Stimulated activated CD8-positive, alpha-beta memory T cell treated with anti-CD3 and anti-CD28 coated beads, Interleukin-12 subunit alpha, Interleukin-12 subunit beta, amount 100 ng/mL, for 24 hours (primary cell): ENCODE results near the gene PAPOLA.
"Not testable (repeated sequence)": the region's sequence is repeated elsewhere in the genome, so short reads cannot be mapped to it uniquely, and the experiment has no call there.

ENCODE experiments used
- DNase-seq: peaks from one replicate; pipeline ENCODE4 v3.0.0-alpha.2; 2020; ENCODE audit errors: extremely low read depth

The PAPOLA gene

GRCh38 chr14:96502621-96503305 is 581 bp downstream of the PAPOLA start:
- DNase-seq, result no peak

GRCh38 chr14:96503306-96503679 is 1.1 kb downstream of the PAPOLA start:
- DNase-seq, result no peak

GRCh38 chr14:96504353-96504752 is 2.2 kb downstream of the PAPOLA start:
- not testable (repeated sequence) for DNase-seq

- DNase-seq, result no peak
Observed at GRCh38 chr14:96507723-96508122, 5.5 kb downstream of the PAPOLA start.

GRCh38 chr14:96508900-96509299 is 6.7 kb downstream of the PAPOLA start:
- DNase-seq, result no peak

- DNase-seq, result no peak
Observed at GRCh38 chr14:96509457-96510090, 7.4 kb downstream of the PAPOLA start.

GRCh38 chr14:96511146-96511545 is 9.0 kb downstream of the PAPOLA start:
- no peak for DNase-seq

GRCh38 chr14:96511667-96512066 is 9.5 kb downstream of the PAPOLA start:
- DNase-seq, result no peak

- DNase-seq, result no peak
Observed at GRCh38 chr14:96512122-96512521, 9.9 kb downstream of the PAPOLA start.

- DNase-seq, result no peak
Observed at GRCh38 chr14:96512602-96513397, 10.6 kb downstream of the PAPOLA start.

- DNase-seq, result no peak
Observed at GRCh38 chr14:96514694-96515093, 12.5 kb downstream of the PAPOLA start.

- DNase-seq, result no peak
Observed at GRCh38 chr14:96515731-96516130, 13.5 kb downstream of the PAPOLA start.

GRCh38 chr14:96516351-96516750 is 14.2 kb downstream of the PAPOLA start:
- no peak for DNase-seq

GRCh38 chr14:96519970-96520369 is 17.8 kb downstream of the PAPOLA start:
- no peak for DNase-seq

GRCh38 chr14:96525452-96525851 is 23.3 kb downstream of the PAPOLA start:
- DNase-seq, result no peak

GRCh38 chr14:96532632-96533031 is 30.4 kb downstream of the PAPOLA start:
- no peak for DNase-seq

- no peak for DNase-seq
Observed at GRCh38 chr14:96536807-96537206, 34.6 kb downstream of the PAPOLA start.

- no peak for DNase-seq
Observed at GRCh38 chr14:96538097-96538989, 36.2 kb downstream of the PAPOLA start.

- no peak for DNase-seq
Observed at GRCh38 chr14:96538990-96539317, 36.8 kb downstream of the PAPOLA start.

- no peak for DNase-seq
Observed at GRCh38 chr14:96554315-96554910, 52.2 kb downstream of the PAPOLA start.

GRCh38 chr14:96559571-96559970 is 57.4 kb downstream of the PAPOLA start:
- DNase-seq, result no peak

- no peak for DNase-seq
Observed at GRCh38 chr14:96564389-96564788, 62.2 kb downstream of the PAPOLA start.
